GM21737 (cell line): Measurements from ENCODE around the gene SUMO4.

ENCODE experiments used
- ATAC-seq: cut with Tn5 transposase; IDR thresholded peaks from one replicate; pipeline ENCODE4 v1.9.1; 2021; ENCODE audit warnings: mild to moderate bottlenecking, moderate library complexity; ENCODE audit not compliant: unreplicated experiment

SUMO4 gene

DNA sequence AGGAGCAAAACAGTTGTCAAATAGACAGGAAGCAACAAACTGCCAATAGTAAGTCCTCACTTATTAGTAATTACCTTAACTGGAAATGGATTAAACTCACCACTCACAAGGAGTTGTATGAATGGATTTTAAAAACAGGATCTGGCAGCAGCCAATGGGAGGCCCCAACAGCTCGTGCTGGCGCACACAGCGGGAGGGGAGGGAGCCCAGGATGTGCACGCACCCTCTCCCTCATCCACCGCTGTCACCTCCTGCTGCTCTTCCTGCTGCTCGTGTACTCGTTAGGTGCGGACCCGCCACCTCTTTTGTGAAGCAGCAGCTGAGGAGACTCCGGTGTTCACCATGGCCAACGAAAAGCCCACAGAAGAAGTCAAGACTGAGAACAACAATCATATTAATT lies at the start of gene SUMO4:
Gene SUMO4 (plus strand): TSS at position 213 of the 400 bp plus-strand sequence. CDS start 130 bp downstream, at position 343.
- no peak for ATAC-seq

DNA sequence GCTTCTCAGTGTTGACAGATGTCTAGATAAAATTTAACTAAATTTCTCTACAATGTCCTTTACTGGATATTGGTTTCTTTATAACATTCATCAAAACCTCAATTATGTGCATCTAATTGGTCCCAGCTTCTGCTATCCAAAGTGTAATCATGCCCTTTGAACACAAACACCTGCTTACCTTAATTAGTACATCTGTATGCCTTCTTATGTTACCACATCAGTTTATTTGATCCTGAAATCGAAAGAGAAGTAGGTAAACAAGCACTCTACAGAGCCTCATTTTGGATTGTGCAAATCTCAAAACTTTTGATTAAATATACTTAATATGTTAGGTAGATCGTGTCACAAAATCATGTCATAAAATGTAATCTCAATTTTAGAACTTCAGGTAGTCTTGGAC lies 46.1 kb upstream of the SUMO4 start:
- ATAC-seq: no peak

DNA sequence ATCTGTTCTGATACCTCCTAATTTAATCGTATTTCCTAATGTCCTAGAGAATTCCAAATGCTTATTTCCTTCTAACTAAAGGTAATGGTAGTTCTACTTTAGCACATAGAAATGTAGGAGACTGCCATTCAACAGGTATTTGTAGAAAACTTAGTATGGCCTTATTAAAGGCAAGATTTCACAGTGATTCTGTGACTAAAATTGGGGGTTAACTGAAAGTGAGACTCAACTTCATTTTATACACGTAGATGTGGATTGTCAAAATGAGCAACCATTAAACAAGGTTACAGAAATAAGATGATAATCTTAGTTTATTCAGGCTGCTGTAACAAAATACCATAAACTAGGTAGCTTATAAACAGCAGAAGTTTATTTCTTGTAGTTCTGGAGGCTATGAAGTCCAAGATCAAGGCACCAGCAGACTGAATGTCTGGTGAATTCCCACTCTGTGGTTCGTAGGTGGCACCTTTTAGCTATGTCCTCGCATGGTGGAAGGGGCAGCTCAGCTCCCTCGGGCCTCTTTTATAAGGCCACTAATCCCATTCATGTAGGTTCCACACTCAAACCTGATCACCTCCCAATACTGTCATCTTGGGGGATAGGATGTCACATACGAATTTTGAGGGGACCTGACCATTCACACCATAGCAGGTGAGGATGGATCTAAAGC lies 43.8 kb upstream of the SUMO4 start:
- ATAC-seq: no peak

DNA sequence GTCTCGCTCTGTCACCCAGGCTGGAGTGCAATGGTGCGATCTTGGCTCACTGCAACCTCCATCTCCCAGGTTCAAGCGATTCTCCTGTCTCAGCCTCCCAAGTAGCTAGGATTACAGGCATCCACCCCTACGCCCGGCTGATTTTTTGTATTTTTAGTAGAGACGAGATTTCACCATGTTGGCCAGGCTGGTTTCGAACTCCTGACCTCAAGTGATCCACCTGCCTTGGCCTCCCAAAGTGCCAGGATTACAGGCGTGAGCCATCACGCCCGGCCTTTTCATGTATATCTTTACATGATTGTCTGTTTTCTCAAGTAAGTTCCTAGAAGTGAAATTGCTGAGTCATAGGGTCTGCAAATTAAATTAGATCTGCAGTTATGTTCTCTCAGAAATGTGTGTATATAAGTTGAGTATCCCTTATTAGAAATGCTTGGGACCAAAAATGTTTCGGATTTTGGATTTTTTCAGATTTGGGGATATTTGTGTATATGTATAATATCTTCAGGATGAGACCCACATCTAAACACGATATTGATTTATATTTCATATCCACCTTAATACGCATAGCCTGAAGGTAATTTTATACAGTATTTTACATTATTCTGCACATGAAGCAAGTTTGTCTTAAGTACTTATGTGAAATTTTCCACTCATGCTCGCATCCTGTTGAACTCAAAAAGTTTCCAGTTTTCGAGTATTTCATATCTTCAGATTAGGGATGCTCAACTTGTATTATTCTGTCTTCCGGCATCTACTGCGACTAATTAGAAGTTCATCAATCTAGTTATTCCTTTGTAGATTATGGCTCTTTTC lies 42.1 kb upstream of the SUMO4 start:
- no peak for ATAC-seq

- ATAC-seq: no peak
These were observed 40.6 kb upstream of the SUMO4 start for GRCh38 chr6:149359440-149359839.

- no peak for ATAC-seq
These were observed 39.5 kb upstream of the SUMO4 start for GRCh38 chr6:149360536-149360935.

DNA sequence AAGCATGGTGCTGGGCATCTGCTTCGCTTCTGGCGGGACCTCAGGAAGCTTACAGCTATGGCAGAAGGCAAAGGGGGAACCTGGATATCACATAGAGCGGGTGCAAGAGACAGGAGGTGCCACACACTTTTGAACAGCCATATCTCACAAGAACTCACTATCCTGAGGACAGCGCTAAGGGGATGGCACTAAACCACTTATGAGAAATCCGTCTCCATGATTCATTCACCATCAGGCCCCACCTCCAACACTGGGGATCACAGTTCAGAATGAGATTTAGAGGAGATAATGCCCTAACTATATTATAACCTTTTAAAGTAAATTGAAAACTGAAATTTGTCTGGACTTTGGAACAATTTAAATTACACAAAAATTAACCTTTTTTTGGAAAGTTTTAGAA lies 37.8 kb upstream of the SUMO4 start:
- no peak for ATAC-seq

- no peak for ATAC-seq
These were observed 36.9 kb upstream of the SUMO4 start for GRCh38 chr6:149363154-149363553.

GRCh38 chr6:149364557-149364956 lies 35.5 kb upstream of the SUMO4 start:
- ATAC-seq: no peak

DNA sequence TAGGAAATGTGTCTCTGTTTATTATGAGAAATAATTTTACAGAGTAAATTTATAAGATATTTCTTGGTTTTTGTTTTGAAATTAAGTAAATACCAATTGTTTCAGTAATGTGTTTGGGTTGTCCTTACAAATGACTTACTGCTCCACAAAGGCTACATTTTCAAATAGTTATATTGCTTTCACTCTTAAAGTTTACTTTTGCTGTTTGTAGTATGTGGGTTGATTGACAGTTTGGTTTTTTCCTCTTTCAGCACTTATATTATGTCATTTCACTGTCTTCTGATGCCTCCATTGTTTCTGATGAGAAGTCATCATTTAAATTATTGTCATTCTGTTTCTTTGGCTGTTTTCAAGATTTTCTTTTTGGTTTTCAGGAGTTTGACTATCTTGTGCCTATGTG lies 34.9 kb upstream of the SUMO4 start:
- no peak for ATAC-seq

- no peak for ATAC-seq
These were observed 33.7 kb upstream of the SUMO4 start for GRCh38 chr6:149366267-149366921.

DNA sequence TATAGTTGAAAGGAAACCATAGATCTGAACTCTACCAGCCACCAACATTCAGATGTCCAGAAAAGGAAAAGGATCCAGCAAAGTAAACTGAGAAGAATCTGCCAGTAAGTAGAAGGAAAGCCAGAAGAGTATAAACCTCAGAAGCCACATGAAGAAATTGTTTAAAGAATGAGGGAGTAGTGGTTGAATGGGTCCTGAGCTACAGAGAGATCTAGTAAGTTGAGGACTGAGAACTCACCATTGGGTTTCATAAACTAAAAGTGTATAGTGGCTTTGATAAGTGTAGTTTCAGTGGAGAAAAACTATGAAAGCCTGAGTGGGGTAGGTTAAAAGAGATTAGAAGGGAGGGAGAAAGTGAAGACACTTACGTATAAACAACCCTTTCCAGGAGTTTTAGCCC lies 32.0 kb upstream of the SUMO4 start:
- ATAC-seq: no peak

GRCh38 chr6:149371154-149371553 lies 28.9 kb upstream of the SUMO4 start:
- no peak for ATAC-seq

DNA sequence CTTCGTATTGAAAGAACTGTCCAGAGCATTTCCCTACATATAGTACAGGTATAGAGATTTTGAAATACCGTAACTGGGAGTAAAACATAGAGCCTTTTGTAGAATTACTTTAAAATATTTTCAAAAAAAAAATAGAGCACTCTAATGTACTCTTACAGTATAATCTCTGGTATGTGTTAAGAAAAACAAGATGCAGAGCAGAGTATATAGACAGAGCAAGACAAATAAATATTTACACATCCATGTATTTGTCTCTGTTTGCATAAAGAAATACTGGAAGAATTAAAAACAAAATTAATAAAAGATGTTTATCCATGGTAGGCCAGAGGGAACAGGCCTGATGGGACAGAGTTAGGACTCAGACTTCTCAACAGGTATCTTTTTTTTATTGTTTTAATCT lies 28.0 kb upstream of the SUMO4 start:
- no peak for ATAC-seq

DNA sequence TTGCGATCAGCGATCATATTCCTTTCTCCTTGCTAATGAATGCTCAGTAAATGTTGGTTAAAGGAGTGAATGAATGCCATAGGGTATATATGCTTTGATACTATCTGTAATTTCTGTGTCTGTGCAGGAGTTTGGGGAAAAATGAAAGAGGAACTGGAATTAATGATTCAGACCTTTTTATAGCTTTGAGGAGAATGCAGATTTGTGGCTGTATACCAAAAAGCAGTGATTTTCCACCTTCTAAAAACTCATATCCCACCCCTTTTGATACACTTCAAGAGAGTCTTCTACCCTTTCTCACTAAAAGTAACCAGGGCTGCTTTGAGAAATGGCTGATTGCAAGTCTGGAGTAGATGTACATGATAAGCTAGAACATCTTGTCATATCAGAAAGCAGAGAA lies 26.6 kb upstream of the SUMO4 start:
- no peak for ATAC-seq

DNA sequence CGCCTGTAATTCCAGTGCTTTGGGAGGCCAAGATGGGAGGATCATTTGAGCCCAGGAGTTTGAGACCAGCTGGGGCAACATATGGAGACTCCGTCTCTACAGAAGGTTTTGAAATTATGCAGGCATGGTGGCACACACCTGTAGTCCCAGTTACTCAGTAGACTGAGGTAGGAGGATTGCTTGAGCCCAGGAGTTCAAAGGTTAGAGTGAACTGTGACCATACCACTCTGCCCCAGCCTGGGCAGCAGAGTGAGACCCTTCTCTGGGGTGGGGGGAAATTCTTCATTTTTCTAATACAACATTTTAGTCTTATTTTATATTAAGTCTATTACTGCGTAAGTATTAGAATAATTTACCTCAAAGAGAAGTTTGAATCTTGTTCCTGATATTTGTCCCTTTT lies 20.1 kb upstream of the SUMO4 start:
- ATAC-seq: no peak

- ATAC-seq: no peak
These were observed 19.5 kb upstream of the SUMO4 start for GRCh38 chr6:149380523-149380922.

DNA sequence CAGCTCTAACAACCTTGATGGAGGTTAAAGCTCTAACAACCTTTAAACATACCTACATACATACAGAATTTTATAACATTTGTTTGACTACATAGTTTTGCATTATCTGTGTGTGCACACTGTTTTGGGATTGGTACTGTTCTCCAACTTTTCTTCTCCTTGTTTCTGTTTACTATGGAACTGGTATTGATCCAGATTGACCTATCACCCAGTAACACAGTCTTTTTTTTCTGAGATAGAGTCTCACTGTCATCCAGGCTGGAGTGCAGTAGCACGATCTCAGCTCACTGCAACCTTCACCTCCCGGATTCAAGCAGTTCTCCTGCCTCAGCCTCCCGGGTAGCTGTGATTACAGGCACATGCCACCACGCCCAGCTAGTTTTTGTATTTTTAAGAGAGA lies 16.7 kb upstream of the SUMO4 start:
- ATAC-seq: no peak

- no peak for ATAC-seq
These were observed 15.6 kb upstream of the SUMO4 start for GRCh38 chr6:149384464-149384863.

DNA sequence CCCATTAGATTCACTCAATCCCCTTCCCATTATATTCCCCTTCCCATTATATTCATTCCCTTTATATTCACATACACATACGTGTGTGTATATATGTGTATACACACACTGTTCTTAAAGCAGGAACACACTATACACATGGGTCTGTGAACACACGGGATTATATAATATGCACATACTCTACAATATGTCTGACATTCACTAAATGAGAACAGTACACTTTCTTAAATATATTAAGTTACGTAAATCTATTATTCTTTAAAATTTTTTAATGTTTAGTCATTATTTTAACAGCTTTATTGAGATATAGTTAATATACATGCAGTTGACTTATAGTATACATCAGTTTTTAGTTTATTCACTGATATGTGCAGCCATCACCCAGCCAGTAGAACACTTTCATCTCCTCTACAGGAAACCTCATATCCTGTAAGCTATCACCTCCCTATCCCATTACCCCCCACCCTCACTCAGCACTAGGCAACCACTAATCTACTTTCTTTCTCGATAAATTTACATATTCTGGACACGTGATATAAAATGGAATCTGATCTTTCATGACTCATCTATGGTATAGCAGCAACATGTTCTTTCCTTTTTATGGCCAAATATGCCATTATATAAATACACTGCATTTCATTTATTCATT lies 13.9 kb upstream of the SUMO4 start:
- ATAC-seq: no peak

- no peak for ATAC-seq
These were observed 12.1 kb upstream of the SUMO4 start for GRCh38 chr6:149387779-149388512.
